HepG2 (cell line): ENCODE data around the gene ARHGEF7. TPM values are rescaled to one million over a fixed set of nuclear protein-coding genes. Genes with fewer than 3 reads are reported as not detected.

ENCODE experiments used
- ATAC-seq: fragments of 200-7000 bp; cut with Tn5 transposase; 3 replicates; pipeline ENCODE4 v1.9.1; 2020; ENCODE audit warnings: mild to moderate bottlenecking, moderate library complexity
- BruUV-seq: library from RNA; stranded (reverse); fragments of 400-500 nt; replicated peaks from 2 replicates; lab custom pipeline; 2021; lab: Mats Ljungman, UMichigan
- CTCF ChIA-PET: fragments of 300-600 bp; formaldehyde crosslinking; extraction: SDS; loops from one replicate; lab custom pipeline; 2021; ENCODE audit warnings: low total read pairs, inconsistent platforms, low intra/inter-chr PET ratio; lab: Yijun Ruan, JAX
- POLR2A ChIA-PET: fragments of 350-600 bp; sonication (Branson Sonifier 250); formaldehyde crosslinking; loops from one replicate; lab custom pipeline; 2020; ENCODE audit warnings: antibody characterized with exemption, inconsistent platforms; lab: Yijun Ruan, JAX
- DNase-seq: peaks from one replicate; pipeline ENCODE4 v3.0.0-alpha.2; 2015; ENCODE audit warnings: low spot score
- FAIRE-seq: peaks from 3 replicates; lab custom pipeline; 2011; peaks lifted over from hg19 to GRCh38; lab: Jason Lieb, UNC
- H2AFZ ChIP-seq: one replicate; pipeline ENCODE4 v1.6.1; 2011; ENCODE audit warnings: low read length, inconsistent platforms
- H3K27ac ChIP-seq: fragments of 300-600 bp; 3 replicates; pipeline ENCODE4 v1.8.0; 2011; ENCODE audit warnings: mixed run types, mild to moderate bottlenecking, mixed read lengths, low read length, inconsistent platforms; ENCODE audit not compliant: insufficient read depth; ENCODE audit errors: extremely low read length
- H3K27me3 ChIP-seq, 2 experiments: fragments of 200-600 bp in 1 of 2; 2 replicates in 1 of 2; 3 replicates in 1 of 2; pipeline versions ENCODE4 v1.6.0 to v1.8.0; 2011; ENCODE audit warnings: low read length in 2 of 2, mild to moderate bottlenecking in 2 of 2, moderate library complexity in 2 of 2, inconsistent platforms in 1 of 2; ENCODE audit not compliant: insufficient read depth in 2 of 2, control insufficient read depth in 1 of 2
- H3K36me3 ChIP-seq, 2 experiments: fragments of 200-600 bp in 1 of 2; replicated peaks in 1 of 2; 2 replicates in 1 of 2; 3 replicates in 1 of 2; pipeline versions ENCODE4 v1.5.1 to v1.8.0; 2011; ENCODE audit warnings: low read length in 2 of 2, inconsistent platforms in 1 of 2; ENCODE audit not compliant: insufficient read depth in 2 of 2, control insufficient read depth in 1 of 2
- H3K4me1 ChIP-seq: 2 replicates; pipeline ENCODE4 v1.5.1; 2012; ENCODE audit warnings: low read length, inconsistent platforms; ENCODE audit not compliant: insufficient read depth
- H3K4me2 ChIP-seq: 2 replicates; pipeline ENCODE4 v1.6.0; 2011; ENCODE audit warnings: low read depth, low read length, inconsistent platforms
- H3K4me3 ChIP-seq, 3 experiments: fragments of 200-600 bp in 1 of 3; sonication (generic), shearing (Covaris generic) in 1 of 3; replicated peaks in 1 of 3; 2 replicates each; pipeline ENCODE4 v1.5.1; 2011 to 2016; ENCODE audit warnings: low read length in 3 of 3, inconsistent platforms in 2 of 3, low read depth in 2 of 3, mild to moderate bottlenecking in 2 of 3, control low read depth in 1 of 3, mixed read lengths in 1 of 3; ENCODE audit not compliant: insufficient read depth in 1 of 3
- H3K79me2 ChIP-seq: one replicate; pipeline ENCODE4 v1.6.1; 2011; ENCODE audit warnings: low read length, inconsistent platforms; ENCODE audit not compliant: insufficient read depth
- H3K9ac ChIP-seq: 2 replicates; pipeline ENCODE4 v1.6.0; 2011; ENCODE audit warnings: mild to moderate bottlenecking, low read depth, low read length, inconsistent platforms; ENCODE audit not compliant: insufficient read depth
- H3K9me3 ChIP-seq: 2 replicates; pipeline ENCODE4 v1.5.1; 2012; ENCODE audit warnings: mild to moderate bottlenecking, low read length
- H4K20me1 ChIP-seq: 2 replicates; pipeline ENCODE4 v1.6.0; 2011; ENCODE audit warnings: inconsistent platforms, mild to moderate bottlenecking, low read length, moderate library complexity; ENCODE audit not compliant: insufficient read depth
- GABPA ChIP-seq, 2 experiments: IDR thresholded peaks; 2 replicates each; pipeline ENCODE4 v1.6.1; 2011 to 2016; ENCODE audit warnings: low read depth in 2 of 2, low read length in 1 of 2, missing biosample characterization in 1 of 2, missing genetic modification characterization in 1 of 2
- HOXD1 ChIP-seq: sonication (generic); formaldehyde crosslinking; IDR thresholded peaks from 2 replicates; pipeline ENCODE4 v1.5.0; 2020; ENCODE audit warnings: missing genetic modification reagents
- NFKB2 ChIP-seq: sonication (generic); formaldehyde crosslinking; IDR thresholded peaks from 2 replicates; pipeline ENCODE4 v1.4.0; 2020; ENCODE audit warnings: missing genetic modification reagents, borderline replicate concordance
- NR3C1 ChIP-seq: sonication (generic); formaldehyde crosslinking; IDR thresholded peaks from 2 replicates; pipeline ENCODE4 v1.4.0; 2020; ENCODE audit warnings: missing genetic modification reagents
- SPEN ChIP-seq: sonication (generic); formaldehyde crosslinking; IDR thresholded peaks from 2 replicates; pipeline ENCODE4 v1.5.1; 2020; ENCODE audit warnings: low read depth, mild to moderate bottlenecking, missing genetic modification reagents
- ZNF296 ChIP-seq: sonication (generic); formaldehyde crosslinking; conservative IDR thresholded peaks from 2 replicates; pipeline ENCODE4 v1.5.0; 2020; ENCODE audit warnings: mild to moderate bottlenecking, missing genetic modification reagents
- ZNF567 ChIP-seq: sonication (generic); formaldehyde crosslinking; IDR thresholded peaks from 2 replicates; pipeline ENCODE4 v1.8.1; 2023; ENCODE audit warnings: mild to moderate bottlenecking, missing genetic modification reagents, borderline replicate concordance
- ZNF75D ChIP-seq: sonication (generic); formaldehyde crosslinking; IDR thresholded peaks from 2 replicates; pipeline ENCODE4 v1.8.1; 2023; ENCODE audit warnings: missing genetic modification reagents, mild to moderate bottlenecking, borderline replicate concordance
- ZNF775 ChIP-seq: sonication (generic); formaldehyde crosslinking; IDR thresholded peaks from 2 replicates; pipeline ENCODE4 v1.4.0; 2020; ENCODE audit warnings: missing genetic modification reagents, mild to moderate bottlenecking, moderate library complexity, borderline replicate concordance
- ZNF841 ChIP-seq: sonication (generic); formaldehyde crosslinking; IDR thresholded peaks from 2 replicates; pipeline ENCODE4 v1.8.1; 2023; ENCODE audit warnings: missing genetic modification reagents, borderline replicate concordance
- ZSCAN12 ChIP-seq: sonication (generic); formaldehyde crosslinking; IDR thresholded peaks from 2 replicates; pipeline ENCODE4 v1.9.0; 2021; ENCODE audit warnings: mild to moderate bottlenecking, missing genetic modification reagents
- ZSCAN30 ChIP-seq: sonication (generic); formaldehyde crosslinking; IDR thresholded peaks from 2 replicates; pipeline ENCODE4 v1.5.0; 2020; ENCODE audit warnings: mild to moderate bottlenecking, missing genetic modification reagents
- WGBS: methylation state at CpG from one replicate; pipeline ENCODE4 v1.1.6; 2017; ENCODE audit warnings: low lambda C conversion rate; 5-methylcytosine and 5-hydroxymethylcytosine counted together
- in situ Hi-C: cut with HindIII; loops from 2 replicates; pipeline ENCODE4 v1.10.0; 2017; ENCODE audit warnings: low pct_unique_long_range_greater_than_20kb; ENCODE audit not compliant: extremely low pct_ligation_motif_present
- intact Hi-C: fragments of 100-400 bp; cut with micrococcal nuclease; formaldehyde crosslinking; loops from one replicate; pipeline ENCODE4 v1.10.0; 2022; ENCODE audit not compliant: unreplicated experiment
- polyA plus RNA-seq, 8 experiments: library from polyadenylated mRNA; depleted of rRNA in 3 of 8; stranded (reverse) in 7 of 8; unstranded in 1 of 8; fragments of >200 nt; fragmentation: Illumina TruSeq in 4 of 8; extraction: Trizol in 4 of 8; gene quantifications; 2 replicates each; pipeline versions ENCODE4 v1.2.1 to v1.2.3, GENCODE V29; 2011 to 2016; ENCODE audit warnings: low read depth in 4 of 8, missing spikeins in 1 of 8, mixed read lengths in 1 of 8; ENCODE audit not compliant: insufficient read depth in 1 of 8
- total RNA-seq, 5 experiments: library from RNA; depleted of rRNA; stranded (reverse); fragments of >200 nt; fragmentation: Illumina TruSeq; extraction: Trizol; gene quantifications; 2 replicates each; pipeline ENCODE4 v1.2.3, GENCODE V29; 2016; ENCODE audit warnings: low read depth in 1 of 5
- TF ChIP-seq, protein P1 (sequence below): sonication (generic); formaldehyde crosslinking; IDR thresholded peaks from 2 replicates; pipeline ENCODE4 v1.9.0; 2021; ENCODE audit warnings: mild to moderate bottlenecking, missing genetic modification reagents
- TF ChIP-seq, protein P2 (sequence below), 2 experiments: IDR thresholded peaks; 2 replicates each; pipeline ENCODE4 v1.6.1; 2011 to 2012; ENCODE audit warnings: low read length in 2 of 2, borderline replicate concordance in 1 of 2, low read depth in 1 of 2, mild to moderate bottlenecking in 1 of 2, moderate library complexity in 1 of 2

ARHGEF7 gene
- total and polyA plus RNA-seq, 2 of the 13 experiments (the other 11 are each of a cell fraction or from before 2014, with no cell fraction given) = 15.7 to 22.3 TPM

DNA sequence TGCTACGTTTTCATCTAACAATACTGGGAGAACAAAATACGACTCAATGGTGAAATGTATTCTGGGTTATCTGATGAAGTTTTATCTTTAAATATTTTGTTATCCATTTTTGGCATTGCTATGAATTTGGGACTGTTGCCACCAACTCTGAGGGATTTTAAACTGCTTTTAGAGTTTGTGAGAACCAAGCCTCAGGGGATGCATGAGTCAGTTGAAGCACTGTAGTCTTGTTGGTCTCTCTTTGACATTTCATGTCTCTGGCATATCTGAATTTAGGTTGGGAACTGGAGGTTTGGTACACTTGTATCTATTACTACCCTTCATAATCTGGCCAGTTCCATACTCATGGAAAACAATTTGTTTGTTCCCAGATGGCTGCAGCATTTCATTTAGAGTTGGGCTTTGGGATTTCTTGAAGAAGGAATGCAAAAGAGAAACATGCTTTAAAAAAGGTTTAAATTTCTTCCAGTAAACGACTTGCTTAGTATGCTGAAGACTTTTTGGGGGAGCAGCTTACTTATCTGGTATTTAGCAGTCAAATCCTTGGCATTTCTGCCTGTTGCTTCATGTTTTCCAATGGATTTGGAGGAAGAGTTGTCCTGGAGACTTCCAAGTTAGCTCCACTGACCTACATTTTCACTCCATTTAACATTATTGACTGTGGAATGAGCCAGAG is 28.9 kb downstream of the ARHGEF7 start:
- BruUV-seq = no TSS peak
- no peak for FAIRE-seq
- peaks cover 10% of the 10 kb centered on the region for H3K4me1 ChIP-seq
- H3K9me3 ChIP-seq = no peaks in the 10 kb centered on the region
- no peaks in the 10 kb centered on the region for H3K79me2 ChIP-seq
- no peak overlapping the region for H3K9ac ChIP-seq
- H2AFZ ChIP-seq = no peak overlapping the region
- ATAC-seq = no peak
- no peak for DNase-seq
- no peak overlapping the region for H3K4me2 ChIP-seq
- no peaks in the 10 kb centered on the region for H3K36me3 ChIP-seq
- WGBS = 2% methylated on average over 3 of the region's 3 CpGs
- ChIA-PET CTCF (no interaction called here), POLR2A (no interaction called here)
- in situ Hi-C loops (no loop called here), intact Hi-C loops (no loop called here)
- H3K27ac ChIP-seq = no peak overlapping the region
- no peaks in the 10 kb centered on the region for H4K20me1 ChIP-seq
- H3K4me3 ChIP-seq = no peak overlapping the region
- peaks cover 1 to 49% of the 10 kb centered on the region in 2 experiments; a peak in 3 of 5 replicates for H3K27me3 ChIP-seq
- TF ChIP-seq ZSCAN12 (CRISPR knock-in tag) (no peak), ZNF567 (no peak), ZSCAN30 (CRISPR knock-in tag) (no peak), GABPA (IDR thresholded peaks at IDR 0.05; ENCODE audit: low read depth, low read length) (no peak), GABPA (CRISPR knock-in tag; IDR thresholded peaks at IDR 0.05; ENCODE audit: low read depth) (no peak), NFKB2 (CRISPR knock-in tag) (no peak), ZNF296 (CRISPR knock-in tag) (no peak), ZNF775 (CRISPR knock-in tag) (no peak), ZNF75D (CRISPR knock-in tag) (no peak), HOXD1 (CRISPR knock-in tag) (no peak), SPEN (no peak), NR3C1 (CRISPR knock-in tag) (no peak), ZNF841 (CRISPR knock-in tag) (no peak)
- TF ChIP-seq, protein P1, sequence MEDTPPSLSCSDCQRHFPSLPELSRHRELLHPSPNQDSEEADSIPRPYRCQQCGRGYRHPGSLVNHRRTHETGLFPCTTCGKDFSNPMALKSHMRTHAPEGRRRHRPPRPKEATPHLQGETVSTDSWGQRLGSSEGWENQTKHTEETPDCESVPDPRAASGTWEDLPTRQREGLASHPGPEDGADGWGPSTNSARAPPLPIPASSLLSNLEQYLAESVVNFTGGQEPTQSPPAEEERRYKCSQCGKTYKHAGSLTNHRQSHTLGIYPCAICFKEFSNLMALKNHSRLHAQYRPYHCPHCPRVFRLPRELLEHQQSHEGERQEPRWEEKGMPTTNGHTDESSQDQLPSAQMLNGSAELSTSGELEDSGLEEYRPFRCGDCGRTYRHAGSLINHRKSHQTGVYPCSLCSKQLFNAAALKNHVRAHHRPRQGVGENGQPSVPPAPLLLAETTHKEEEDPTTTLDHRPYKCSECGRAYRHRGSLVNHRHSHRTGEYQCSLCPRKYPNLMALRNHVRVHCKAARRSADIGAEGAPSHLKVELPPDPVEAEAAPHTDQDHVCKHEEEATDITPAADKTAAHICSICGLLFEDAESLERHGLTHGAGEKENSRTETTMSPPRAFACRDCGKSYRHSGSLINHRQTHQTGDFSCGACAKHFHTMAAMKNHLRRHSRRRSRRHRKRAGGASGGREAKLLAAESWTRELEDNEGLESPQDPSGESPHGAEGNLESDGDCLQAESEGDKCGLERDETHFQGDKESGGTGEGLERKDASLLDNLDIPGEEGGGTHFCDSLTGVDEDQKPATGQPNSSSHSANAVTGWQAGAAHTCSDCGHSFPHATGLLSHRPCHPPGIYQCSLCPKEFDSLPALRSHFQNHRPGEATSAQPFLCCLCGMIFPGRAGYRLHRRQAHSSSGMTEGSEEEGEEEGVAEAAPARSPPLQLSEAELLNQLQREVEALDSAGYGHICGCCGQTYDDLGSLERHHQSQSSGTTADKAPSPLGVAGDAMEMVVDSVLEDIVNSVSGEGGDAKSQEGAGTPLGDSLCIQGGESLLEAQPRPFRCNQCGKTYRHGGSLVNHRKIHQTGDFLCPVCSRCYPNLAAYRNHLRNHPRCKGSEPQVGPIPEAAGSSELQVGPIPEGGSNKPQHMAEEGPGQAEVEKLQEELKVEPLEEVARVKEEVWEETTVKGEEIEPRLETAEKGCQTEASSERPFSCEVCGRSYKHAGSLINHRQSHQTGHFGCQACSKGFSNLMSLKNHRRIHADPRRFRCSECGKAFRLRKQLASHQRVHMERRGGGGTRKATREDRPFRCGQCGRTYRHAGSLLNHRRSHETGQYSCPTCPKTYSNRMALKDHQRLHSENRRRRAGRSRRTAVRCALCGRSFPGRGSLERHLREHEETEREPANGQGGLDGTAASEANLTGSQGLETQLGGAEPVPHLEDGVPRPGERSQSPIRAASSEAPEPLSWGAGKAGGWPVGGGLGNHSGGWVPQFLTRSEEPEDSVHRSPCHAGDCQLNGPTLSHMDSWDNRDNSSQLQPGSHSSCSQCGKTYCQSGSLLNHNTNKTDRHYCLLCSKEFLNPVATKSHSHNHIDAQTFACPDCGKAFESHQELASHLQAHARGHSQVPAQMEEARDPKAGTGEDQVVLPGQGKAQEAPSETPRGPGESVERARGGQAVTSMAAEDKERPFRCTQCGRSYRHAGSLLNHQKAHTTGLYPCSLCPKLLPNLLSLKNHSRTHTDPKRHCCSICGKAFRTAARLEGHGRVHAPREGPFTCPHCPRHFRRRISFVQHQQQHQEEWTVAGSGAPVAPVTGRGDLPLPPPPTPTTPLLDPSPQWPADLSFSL (CRISPR knock-in tag) = no peak
- TF ChIP-seq, protein P2, sequence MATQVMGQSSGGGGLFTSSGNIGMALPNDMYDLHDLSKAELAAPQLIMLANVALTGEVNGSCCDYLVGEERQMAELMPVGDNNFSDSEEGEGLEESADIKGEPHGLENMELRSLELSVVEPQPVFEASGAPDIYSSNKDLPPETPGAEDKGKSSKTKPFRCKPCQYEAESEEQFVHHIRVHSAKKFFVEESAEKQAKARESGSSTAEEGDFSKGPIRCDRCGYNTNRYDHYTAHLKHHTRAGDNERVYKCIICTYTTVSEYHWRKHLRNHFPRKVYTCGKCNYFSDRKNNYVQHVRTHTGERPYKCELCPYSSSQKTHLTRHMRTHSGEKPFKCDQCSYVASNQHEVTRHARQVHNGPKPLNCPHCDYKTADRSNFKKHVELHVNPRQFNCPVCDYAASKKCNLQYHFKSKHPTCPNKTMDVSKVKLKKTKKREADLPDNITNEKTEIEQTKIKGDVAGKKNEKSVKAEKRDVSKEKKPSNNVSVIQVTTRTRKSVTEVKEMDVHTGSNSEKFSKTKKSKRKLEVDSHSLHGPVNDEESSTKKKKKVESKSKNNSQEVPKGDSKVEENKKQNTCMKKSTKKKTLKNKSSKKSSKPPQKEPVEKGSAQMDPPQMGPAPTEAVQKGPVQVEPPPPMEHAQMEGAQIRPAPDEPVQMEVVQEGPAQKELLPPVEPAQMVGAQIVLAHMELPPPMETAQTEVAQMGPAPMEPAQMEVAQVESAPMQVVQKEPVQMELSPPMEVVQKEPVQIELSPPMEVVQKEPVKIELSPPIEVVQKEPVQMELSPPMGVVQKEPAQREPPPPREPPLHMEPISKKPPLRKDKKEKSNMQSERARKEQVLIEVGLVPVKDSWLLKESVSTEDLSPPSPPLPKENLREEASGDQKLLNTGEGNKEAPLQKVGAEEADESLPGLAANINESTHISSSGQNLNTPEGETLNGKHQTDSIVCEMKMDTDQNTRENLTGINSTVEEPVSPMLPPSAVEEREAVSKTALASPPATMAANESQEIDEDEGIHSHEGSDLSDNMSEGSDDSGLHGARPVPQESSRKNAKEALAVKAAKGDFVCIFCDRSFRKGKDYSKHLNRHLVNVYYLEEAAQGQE (IDR thresholded peaks at IDR 0.05; ENCODE audit: borderline replicate concordance in 1 of 2, low read depth in 1 of 2, low read length in 2 of 2) = no peak
